Body of pancreas (tissue), 4 donors: Measurements from ENCODE around the gene MYEOV.

Experiments used
- POLR2A ChIP-seq, 3 donors: fragments of 450-650 bp; IDR thresholded peaks; one replicate each; pipeline ENCODE4 v1.6.1; 2016; ENCODE audit warnings: antibody characterized with exemption in 3 of 3, mild to moderate bottlenecking in 2 of 3
- TF ChIP-seq, protein P1 (sequence below), 7 experiments: fragments of 450-650 bp in 4 of 7; fragments of 200-600 bp in 3 of 7; sonication (generic) in 3 of 7; IDR thresholded peaks; one replicate each; pipeline ENCODE4 v1.5.1; 2016 to 2019; ENCODE audit warnings: antibody characterized with exemption in 7 of 7

DNA sequence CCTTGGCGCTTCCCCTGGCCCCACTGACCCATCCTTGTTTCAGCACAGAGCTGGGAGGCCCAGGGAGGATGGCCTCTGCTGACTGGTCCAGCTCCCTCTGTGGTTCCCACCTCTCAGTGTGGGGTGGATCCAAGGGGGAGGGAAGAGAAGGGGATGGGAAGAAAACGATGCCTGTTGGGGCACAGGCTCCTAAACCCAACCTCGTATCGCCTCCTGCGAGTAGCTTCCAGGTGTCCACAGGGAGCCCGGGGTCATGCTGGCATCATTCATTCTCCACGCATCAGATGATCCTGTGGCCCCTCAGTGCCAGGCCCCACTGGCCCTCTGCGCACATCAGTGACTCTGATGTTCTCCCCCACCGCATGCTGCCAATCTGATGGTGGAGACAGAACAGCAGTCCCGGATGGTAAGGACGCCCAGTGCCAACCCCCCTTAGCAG is 5.1 kb downstream of the MYEOV start:
- TF ChIP-seq, protein P1, sequence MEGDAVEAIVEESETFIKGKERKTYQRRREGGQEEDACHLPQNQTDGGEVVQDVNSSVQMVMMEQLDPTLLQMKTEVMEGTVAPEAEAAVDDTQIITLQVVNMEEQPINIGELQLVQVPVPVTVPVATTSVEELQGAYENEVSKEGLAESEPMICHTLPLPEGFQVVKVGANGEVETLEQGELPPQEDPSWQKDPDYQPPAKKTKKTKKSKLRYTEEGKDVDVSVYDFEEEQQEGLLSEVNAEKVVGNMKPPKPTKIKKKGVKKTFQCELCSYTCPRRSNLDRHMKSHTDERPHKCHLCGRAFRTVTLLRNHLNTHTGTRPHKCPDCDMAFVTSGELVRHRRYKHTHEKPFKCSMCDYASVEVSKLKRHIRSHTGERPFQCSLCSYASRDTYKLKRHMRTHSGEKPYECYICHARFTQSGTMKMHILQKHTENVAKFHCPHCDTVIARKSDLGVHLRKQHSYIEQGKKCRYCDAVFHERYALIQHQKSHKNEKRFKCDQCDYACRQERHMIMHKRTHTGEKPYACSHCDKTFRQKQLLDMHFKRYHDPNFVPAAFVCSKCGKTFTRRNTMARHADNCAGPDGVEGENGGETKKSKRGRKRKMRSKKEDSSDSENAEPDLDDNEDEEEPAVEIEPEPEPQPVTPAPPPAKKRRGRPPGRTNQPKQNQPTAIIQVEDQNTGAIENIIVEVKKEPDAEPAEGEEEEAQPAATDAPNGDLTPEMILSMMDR (IDR thresholded peaks at IDR 0.05), result no peak
- no peak for TF ChIP-seq POLR2A (IDR thresholded peaks at IDR 0.05)
